NCI-H1105 (cell line): ENCODE results near the gene ERBB4.
A peak's percentile ranks its signal among the peaks of the same experiment; 100 is the strongest.
"Not testable (repeated sequence)": the region's sequence is repeated elsewhere in the genome, so short reads cannot be mapped to it uniquely, and the experiment has no call there.

Source experiments
- DNase-seq: peaks from one replicate; lab custom pipeline; 2025; lab: John Stamatoyannopoulos, UW

The ERBB4 gene

GRCh38 chr2:211592006-211592405, 946.6 kb downstream of the ERBB4 start:
- not testable (repeated sequence) for DNase-seq

- DNase-seq = no peak
Observed at GRCh38 chr2:211591426-211591825, 947.2 kb downstream of the ERBB4 start.

- DNase-seq = no peak
Observed at GRCh38 chr2:211568439-211568838, 970.2 kb downstream of the ERBB4 start.

- DNase-seq = no peak
Observed at GRCh38 chr2:211564441-211564840, 974.2 kb downstream of the ERBB4 start.

GRCh38 chr2:211545582-211545981, 993.0 kb downstream of the ERBB4 start:
- DNase-seq = peak; percentile 20

GRCh38 chr2:211534632-211535031, 1004.0 kb downstream of the ERBB4 start:
- DNase-seq = peak; percentile 60

GRCh38 chr2:211524248-211524647, 1014.4 kb downstream of the ERBB4 start:
- DNase-seq = not testable (repeated sequence)

- no peak for DNase-seq
Observed at GRCh38 chr2:211516537-211516936, 1022.1 kb downstream of the ERBB4 start.

- no peak for DNase-seq
Observed at GRCh38 chr2:211514049-211514448, 1024.6 kb downstream of the ERBB4 start.

- DNase-seq = no peak
Observed at GRCh38 chr2:211513446-211513845, 1025.2 kb downstream of the ERBB4 start.

GRCh38 chr2:211512806-211513205, 1025.8 kb downstream of the ERBB4 start:
- DNase-seq = no peak

- DNase-seq = no peak
Observed at GRCh38 chr2:211503856-211504255, 1034.7 kb downstream of the ERBB4 start.

- no peak for DNase-seq
Observed at GRCh38 chr2:211503198-211503597, 1035.4 kb downstream of the ERBB4 start.

GRCh38 chr2:211498551-211499205, 1039.9 kb downstream of the ERBB4 start:
- no peak for DNase-seq

- no peak for DNase-seq
Observed at GRCh38 chr2:211495339-211495738, 1043.3 kb downstream of the ERBB4 start.

GRCh38 chr2:211494536-211494935, 1044.1 kb downstream of the ERBB4 start:
- no peak for DNase-seq

- DNase-seq = no peak
Observed at GRCh38 chr2:211494085-211494484, 1044.5 kb downstream of the ERBB4 start.

- DNase-seq = no peak
Observed at GRCh38 chr2:211487733-211488132, 1050.9 kb downstream of the ERBB4 start.

GRCh38 chr2:211479536-211480150, 1059.0 kb downstream of the ERBB4 start:
- no peak for DNase-seq

- DNase-seq = no peak
Observed at GRCh38 chr2:211477537-211478275, 1060.9 kb downstream of the ERBB4 start.

GRCh38 chr2:211473116-211473515, 1065.5 kb downstream of the ERBB4 start:
- no peak for DNase-seq

GRCh38 chr2:211469664-211470059, 1068.9 kb downstream of the ERBB4 start:
- DNase-seq = no peak
